SU-DHL-6 (cell line): ENCODE results near the gene COL6A2.

Source experiments
- H2AFZ ChIP-seq: fragments of 200-600 bp; sonication (generic); 2 replicates; pipeline ENCODE4 v1.6.1; 2014; ENCODE audit warnings: low read depth, mild to moderate bottlenecking, moderate library complexity, mixed read lengths, antibody characterized with exemption, low read length; ENCODE audit not compliant: severe bottlenecking
- H3F3A ChIP-seq: fragments of 200-600 bp; shearing (Covaris generic); 2 replicates; pipeline ENCODE4 v1.6.0; 2016; ENCODE audit warnings: antibody characterized with exemption, mild to moderate bottlenecking; ENCODE audit not compliant: insufficient read depth
- H3K27ac ChIP-seq: fragments of 200-600 bp; sonication (generic); 2 replicates; pipeline ENCODE4 v1.5.1; 2016; ENCODE audit warnings: low read depth, mild to moderate bottlenecking, low read length, moderate library complexity, mixed read lengths
- H3K27me3 ChIP-seq: fragments of 200-600 bp; sonication (generic), shearing (Covaris generic); 2 replicates; pipeline ENCODE4 v1.6.0; 2014; ENCODE audit warnings: mild to moderate bottlenecking, low read length
- H3K36me3 ChIP-seq: fragments of 200-600 bp; sonication (generic); 2 replicates; pipeline ENCODE4 v1.6.1; 2014; ENCODE audit warnings: mild to moderate bottlenecking, low read length, mixed read lengths
- H3K4me2 ChIP-seq: fragments of 300-600, 200-600 bp; shearing (Covaris generic), sonication (generic); 2 replicates; pipeline ENCODE4 v1.6.0; 2014; ENCODE audit warnings: low read length, low read depth, mild to moderate bottlenecking; ENCODE audit not compliant: poor library complexity, severe bottlenecking
- H3K4me3 ChIP-seq: fragments of 200-600 bp; sonication (generic); 2 replicates; pipeline ENCODE4 v1.5.1; 2014; ENCODE audit warnings: antibody characterized with exemption, low read length, mild to moderate bottlenecking, mixed read lengths; ENCODE audit not compliant: insufficient read depth, poor library complexity, severe bottlenecking
- H3K79me2 ChIP-seq: fragments of 200-600 bp; sonication (generic); 2 replicates; pipeline ENCODE4 v1.6.1; 2014; ENCODE audit warnings: mild to moderate bottlenecking, low read length, moderate library complexity; ENCODE audit not compliant: insufficient read depth
- H3K9ac ChIP-seq: fragments of 200-600 bp; sonication (generic); 2 replicates; pipeline ENCODE4 v1.7.0; 2014; ENCODE audit warnings: mild to moderate bottlenecking, low read length
- H3K9me2 ChIP-seq: fragments of 200-600 bp; sonication (generic); replicated peaks from 2 replicates; pipeline ENCODE4 v1.6.1; 2014; ENCODE audit warnings: low read length; ENCODE audit not compliant: insufficient read depth
- H3K9me3 ChIP-seq: fragments of 200-600 bp; sonication (generic); 2 replicates; pipeline ENCODE4 v1.6.1; 2014; ENCODE audit warnings: low read length, mixed read lengths; ENCODE audit not compliant: insufficient read depth
- H4K20me1 ChIP-seq: fragments of 200-600 bp; sonication (generic); 2 replicates; pipeline ENCODE4 v1.6.1; 2014; ENCODE audit warnings: low read depth, mild to moderate bottlenecking, antibody characterized with exemption, low read length, moderate library complexity, mixed read lengths
- CTCF ChIP-seq: fragments of 200-600 bp; sonication (generic); IDR thresholded peaks from one replicate; pipeline ENCODE4 v1.5.1; 2017; ENCODE audit warnings: antibody characterized with exemption, mild to moderate bottlenecking, low read length, moderate library complexity; ENCODE audit not compliant: insufficient read depth, poor library complexity, severe bottlenecking
- EZH2phosphoT487 ChIP-seq: fragments of 200-600 bp; sonication (generic), shearing (Covaris generic); conservative IDR thresholded peaks from 2 replicates; pipeline ENCODE4 v1.6.1; 2018; ENCODE audit warnings: mild to moderate bottlenecking, antibody characterized with exemption, low read length, moderate library complexity, mixed read lengths

The COL6A2 gene

GRCh38 chr21:46062471-46063211 lies 35.3 kb upstream of the COL6A2 start:
- no peaks in the 10 kb centered on the region for H3K27me3 ChIP-seq
- H3K79me2 ChIP-seq = no peaks in the 10 kb centered on the region
- no peaks in the 10 kb centered on the region for H4K20me1 ChIP-seq
- no peak overlapping the region for H3K4me2 ChIP-seq
- H3K9me2 ChIP-seq = no peaks in the 10 kb centered on the region
- no peak for TF ChIP-seq CTCF
- TF ChIP-seq EZH2phosphoT487 = no peak
- no peaks in the 10 kb centered on the region for H3K36me3 ChIP-seq
- H3K4me3 ChIP-seq = no peak overlapping the region
- no peaks in the 10 kb centered on the region for H3F3A ChIP-seq
- no peak overlapping the region for H3K9ac ChIP-seq
- H3K9me3 ChIP-seq = no peaks in the 10 kb centered on the region; the same call in 1 of the 2 replicates
- H2AFZ ChIP-seq = no peak overlapping the region
- no peak overlapping the region for H3K27ac ChIP-seq

- H3F3A ChIP-seq = no peaks in the 10 kb centered on the region
- no peaks in the 10 kb centered on the region for H3K27me3 ChIP-seq
- H3K4me2 ChIP-seq = no peak overlapping the region
- no peaks in the 10 kb centered on the region for H4K20me1 ChIP-seq
- H3K36me3 ChIP-seq = no peaks in the 10 kb centered on the region
- H3K4me3 ChIP-seq = no peak overlapping the region
- H3K9me3 ChIP-seq = no peaks in the 10 kb centered on the region; the same call in 1 of the 2 replicates
- H3K27ac ChIP-seq = no peak overlapping the region
- TF ChIP-seq CTCF = no peak
- TF ChIP-seq EZH2phosphoT487 = no peak
- H3K79me2 ChIP-seq = no peaks in the 10 kb centered on the region
- H2AFZ ChIP-seq = no peak overlapping the region
- no peak overlapping the region for H3K9ac ChIP-seq
- H3K9me2 ChIP-seq = no peaks in the 10 kb centered on the region
Measured at GRCh38 chr21:46063227-46063626, 34.7 kb upstream of the COL6A2 start.

GRCh38 chr21:46063734-46064680 lies 33.9 kb upstream of the COL6A2 start:
- H3K27me3 ChIP-seq = no peaks in the 10 kb centered on the region
- no peaks in the 10 kb centered on the region for H3F3A ChIP-seq
- H3K27ac ChIP-seq = no peak overlapping the region
- TF ChIP-seq CTCF = no peak
- no peak for TF ChIP-seq EZH2phosphoT487
- no peak overlapping the region for H3K4me2 ChIP-seq
- no peaks in the 10 kb centered on the region for H3K79me2 ChIP-seq
- H3K9ac ChIP-seq = no peak overlapping the region
- H3K9me3 ChIP-seq = no peaks in the 10 kb centered on the region; the same call in 1 of the 2 replicates
- no peak overlapping the region for H2AFZ ChIP-seq
- no peaks in the 10 kb centered on the region for H3K9me2 ChIP-seq
- no peaks in the 10 kb centered on the region for H4K20me1 ChIP-seq
- no peak overlapping the region for H3K4me3 ChIP-seq
- H3K36me3 ChIP-seq = no peaks in the 10 kb centered on the region
